GM12878 (cell line): ENCODE results near the gene VRK3. TPM values are rescaled to one million over a fixed set of nuclear protein-coding genes. Genes with fewer than 3 reads are reported as not detected.

Experiments used
- ATAC-seq: fragments of 200-7000 bp; cut with Tn5 transposase; 3 replicates; pipeline ENCODE4 v1.9.1; 2020; ENCODE audit warnings: mild to moderate bottlenecking, moderate library complexity
- BruUV-seq: library from RNA; stranded (reverse); fragments of 400-500 nt; replicated peaks from 2 replicates; lab custom pipeline; 2021; lab: Mats Ljungman, UMichigan
- CTCF ChIA-PET: fragments of 300-600 bp; sonication (Branson Sonifier 250); formaldehyde crosslinking; extraction: SDS; loops from one replicate; lab custom pipeline; 2021; ENCODE audit warnings: inconsistent platforms; lab: Yijun Ruan, JAX
- POLR2A ChIA-PET: fragments of 350-600 bp; formaldehyde crosslinking; extraction: SDS; loops from one replicate; lab custom pipeline; 2021; ENCODE audit warnings: inconsistent platforms; lab: Charles Lee
- RAD21 ChIA-PET: fragments of 300-600 bp; sonication (Branson Sonifier 250); formaldehyde crosslinking; loops from one replicate; lab custom pipeline; 2023; ENCODE audit warnings: antibody characterized with exemption; ENCODE audit not compliant: unreplicated experiment; lab: Charles Lee
- SMC1A ChIA-PET: fragments of 300-600 bp; sonication (Branson Sonifier 250); formaldehyde crosslinking; loops from one replicate; lab custom pipeline; 2023; ENCODE audit not compliant: unreplicated experiment, uncharacterized antibody; lab: Charles Lee
- DNase-seq: peaks from one replicate; pipeline ENCODE4 v3.0.0-alpha.2; 2011; ENCODE audit warnings: low read depth, low spot score
- FAIRE-seq: peaks from 3 replicates; lab custom pipeline; 2011; peaks lifted over from hg19 to GRCh38; lab: Jason Lieb, UNC
- H2AFZ ChIP-seq: 2 replicates; pipeline ENCODE4 v1.6.0; 2011; ENCODE audit warnings: low read depth, low read length, control low read depth; ENCODE audit not compliant: control insufficient read depth
- H3K27ac ChIP-seq: 2 replicates; pipeline ENCODE4 v1.5.1; 2011; ENCODE audit warnings: control low read depth; ENCODE audit not compliant: control insufficient read depth, insufficient read depth
- H3K27me3 ChIP-seq, 2 experiments: replicated peaks in 1 of 2; 2 replicates each; pipeline versions ENCODE4 v1.6.0 to v1.6.1; 2011; ENCODE audit warnings: low read length in 1 of 2; ENCODE audit not compliant: control insufficient read depth in 2 of 2, insufficient read depth in 2 of 2
- H3K36me3 ChIP-seq, 2 experiments: 2 replicates each; pipeline ENCODE4 v1.5.1; 2011; ENCODE audit warnings: low read length in 1 of 2; ENCODE audit not compliant: control insufficient read depth in 2 of 2, insufficient read depth in 2 of 2
- H3K4me1 ChIP-seq: 2 replicates; pipeline ENCODE4 v1.6.1; 2011; ENCODE audit warnings: mild to moderate bottlenecking, low read length, moderate library complexity, mixed read lengths; ENCODE audit not compliant: control insufficient read depth, insufficient read depth
- H3K4me2 ChIP-seq: 2 replicates; pipeline ENCODE4 v1.6.0; 2011; ENCODE audit warnings: control low read depth; ENCODE audit not compliant: control insufficient read depth, insufficient read depth
- H3K4me3 ChIP-seq: fragments of 200-600 bp; sonication (generic); 2 replicates; pipeline ENCODE4 v1.5.1; 2016
- H3K79me2 ChIP-seq: 2 replicates; pipeline ENCODE4 v1.6.0; 2011; ENCODE audit warnings: low read length; ENCODE audit not compliant: control insufficient read depth, insufficient read depth
- H3K9ac ChIP-seq: 2 replicates; pipeline ENCODE4 v1.8.0; 2011; ENCODE audit warnings: low read length, control low read depth, mixed read lengths; ENCODE audit not compliant: control insufficient read depth, insufficient read depth
- H3K9me3 ChIP-seq: replicated peaks from 3 replicates; pipeline ENCODE4 v1.5.1; 2011; ENCODE audit warnings: mild to moderate bottlenecking, low read length; ENCODE audit not compliant: control insufficient read depth, insufficient read depth
- H4K20me1 ChIP-seq: 2 replicates; pipeline ENCODE4 v1.6.0; 2011; ENCODE audit not compliant: control insufficient read depth, insufficient read depth
- BCLAF1 ChIP-seq: fragments of 450-650 bp; IDR thresholded peaks from 2 replicates; pipeline ENCODE4 v1.6.1; 2017; ENCODE audit warnings: antibody characterized with exemption, mild to moderate bottlenecking, moderate library complexity
- CBX5 ChIP-seq: sonication (generic); IDR thresholded peaks from 2 replicates; pipeline ENCODE4 v1.6.1; 2016; ENCODE audit warnings: low read depth, moderate library complexity, mild to moderate bottlenecking, inconsistent platforms
- E2F4 ChIP-seq: IDR thresholded peaks from 2 replicates; pipeline ENCODE4 v1.6.1; 2012; ENCODE audit warnings: low read depth, low read length, improper control_type of control experiment
- GATAD2B ChIP-seq: fragments of 450-650 bp; conservative IDR thresholded peaks from 2 replicates; pipeline ENCODE4 v1.6.1; 2017; ENCODE audit warnings: low read depth, mild to moderate bottlenecking, moderate library complexity
- HDAC2 ChIP-seq: fragments of 200-600 bp; sonication (generic); IDR thresholded peaks from 2 replicates; pipeline ENCODE4 v1.6.1; 2017
- IRF4 ChIP-seq: IDR thresholded peaks from 2 replicates; pipeline ENCODE4 v1.6.1; 2011; ENCODE audit warnings: low read depth, low read length
- MTA2 ChIP-seq: fragments of 450-650 bp; IDR thresholded peaks from 2 replicates; pipeline ENCODE4 v1.6.1; 2016; ENCODE audit warnings: low read depth, mild to moderate bottlenecking, moderate library complexity
- NFXL1 ChIP-seq: fragments of 450-650 bp; IDR thresholded peaks from 2 replicates; pipeline ENCODE4 v1.6.1; 2017; ENCODE audit warnings: antibody characterized with exemption, mild to moderate bottlenecking, borderline replicate concordance
- POU2F2 ChIP-seq: IDR thresholded peaks from 3 replicates; pipeline ENCODE4 v1.6.1; 2011; ENCODE audit warnings: low read depth, mild to moderate bottlenecking, low read length, borderline replicate concordance
- SMC3 ChIP-seq: IDR thresholded peaks from 2 replicates; pipeline ENCODE4 v1.6.1; 2011; ENCODE audit warnings: low read length, improper control_type of control experiment, borderline replicate concordance
- SRF ChIP-seq, 2 experiments: IDR thresholded peaks; 2 replicates each; pipeline ENCODE4 v1.6.1; 2011; ENCODE audit warnings: low read depth in 2 of 2, low read length in 2 of 2, mild to moderate bottlenecking in 1 of 2, moderate library complexity in 1 of 2
- STAT1 ChIP-seq: fragments of 450-650 bp; conservative IDR thresholded peaks from 2 replicates; pipeline ENCODE4 v1.6.1; 2014; ENCODE audit warnings: antibody characterized with exemption, mild to moderate bottlenecking
- ZNF217 ChIP-seq: fragments of 450-650 bp; IDR thresholded peaks from 2 replicates; pipeline ENCODE4 v1.6.1; 2017; ENCODE audit warnings: antibody characterized with exemption, mild to moderate bottlenecking
- WGBS: methylation state at CpG from one replicate; pipeline ENCODE4 v1.1.6; 2016; ENCODE audit warnings: low lambda C conversion rate; ENCODE audit not compliant: insufficient replicate concordance, insufficient coverage; ENCODE audit errors: missing lambda C conversion rate; 5-methylcytosine and 5-hydroxymethylcytosine counted together
- in situ Hi-C: fragments of 300-500 bp; cut with MboI; formaldehyde crosslinking; loops from 9 replicates; pipeline ENCODE4 v1.14.3; 2018; ENCODE audit warnings: mixed read lengths
- intact Hi-C: fragments of 100-400 bp; cut with micrococcal nuclease; formaldehyde crosslinking; loops from one replicate; pipeline ENCODE4 v1.14.2; 2022; ENCODE audit not compliant: unreplicated experiment
- polyA plus RNA-seq, 11 experiments: library from polyadenylated mRNA; depleted of rRNA in 4 of 11; unstranded in 6 of 11; stranded (reverse) in 5 of 11; fragments of >200 nt; fragmentation: Nextera tagmentation in 4 of 11; fragmentation: Illumina TruSeq in 1 of 11; extraction: Ambion mirVana in 4 of 11; extraction: Trizol in 1 of 11; gene quantifications; 1 replicate in 1 of 11; 2 replicates in 10 of 11; pipeline versions ENCODE4 v1.2.1 to v1.2.3, GENCODE V29; 2011 to 2016; ENCODE audit warnings: inconsistent platforms in 2 of 11, missing spikeins in 2 of 11, low read depth in 1 of 11
- total RNA-seq, 4 experiments: library from RNA; depleted of rRNA in 3 of 4; stranded (reverse); fragments of >200 nt in 3 of 4; fragmentation: Illumina TruSeq in 1 of 4; extraction: Trizol in 1 of 4; gene quantifications; 2 replicates each; pipeline versions ENCODE4 v1.2.1 to v1.2.3, GENCODE V29; 2013 to 2021
- TF ChIP-seq, protein P1 (sequence below): fragments of 450-650 bp; IDR thresholded peaks from 2 replicates; pipeline ENCODE4 v1.6.1; 2018; ENCODE audit warnings: mild to moderate bottlenecking, low read depth, moderate library complexity; ENCODE audit not compliant: partially characterized antibody
- TF ChIP-seq, protein P2 (sequence below): fragments of 450-650 bp; IDR thresholded peaks from 2 replicates; pipeline ENCODE4 v1.6.1; 2016; ENCODE audit warnings: mild to moderate bottlenecking, moderate library complexity, borderline replicate concordance

The VRK3 gene
- total and polyA plus RNA-seq, 10 of the 15 experiments (the other 5 are each of a cell fraction or from before 2014, with no cell fraction given), result 17.3 to 61.9 (median 35.5) TPM

GRCh38 chr19:50043967-50044366 is 18.8 kb upstream of the VRK3 start:
- ChIA-PET CTCF (no interaction called here), SMC1A (no interaction called here), POLR2A (no interaction called here), RAD21 (no interaction called here)
- Histone ChIP-seq H3K36me3 (peaks cover 52 to 59% of the 10 kb centered on the region in 2 experiments), H3K4me1 (no peaks in the 10 kb centered on the region), H3K79me2 (no peaks in the 10 kb centered on the region), H2AFZ (no peak overlapping the region), H3K9ac (no peak overlapping the region), H3K4me2 (no peak overlapping the region), H3K4me3 (no peak overlapping the region), H3K27me3 (no peaks in the 10 kb centered on the region), H3K9me3 (peaks cover 34% of the 10 kb centered on the region), H4K20me1 (no peaks in the 10 kb centered on the region), H3K27ac (no peak overlapping the region)
- 93% methylated on average over 2 of the region's 2 CpGs for WGBS
- DNase-seq, result no peak
- in situ Hi-C loops, result no loop called here
- BruUV-seq, result no TSS peak
- intact Hi-C loops, result no loop called here
- ATAC-seq, result no peak
- FAIRE-seq, result no peak
- TF ChIP-seq SRF (IDR thresholded peaks at IDR 0.05; ENCODE audit: low read depth in 2 of 2, low read length in 2 of 2), result no peak
- TF ChIP-seq IRF4, result no peak
- TF ChIP-seq ZNF217, result no peak
- TF ChIP-seq, protein P1, sequence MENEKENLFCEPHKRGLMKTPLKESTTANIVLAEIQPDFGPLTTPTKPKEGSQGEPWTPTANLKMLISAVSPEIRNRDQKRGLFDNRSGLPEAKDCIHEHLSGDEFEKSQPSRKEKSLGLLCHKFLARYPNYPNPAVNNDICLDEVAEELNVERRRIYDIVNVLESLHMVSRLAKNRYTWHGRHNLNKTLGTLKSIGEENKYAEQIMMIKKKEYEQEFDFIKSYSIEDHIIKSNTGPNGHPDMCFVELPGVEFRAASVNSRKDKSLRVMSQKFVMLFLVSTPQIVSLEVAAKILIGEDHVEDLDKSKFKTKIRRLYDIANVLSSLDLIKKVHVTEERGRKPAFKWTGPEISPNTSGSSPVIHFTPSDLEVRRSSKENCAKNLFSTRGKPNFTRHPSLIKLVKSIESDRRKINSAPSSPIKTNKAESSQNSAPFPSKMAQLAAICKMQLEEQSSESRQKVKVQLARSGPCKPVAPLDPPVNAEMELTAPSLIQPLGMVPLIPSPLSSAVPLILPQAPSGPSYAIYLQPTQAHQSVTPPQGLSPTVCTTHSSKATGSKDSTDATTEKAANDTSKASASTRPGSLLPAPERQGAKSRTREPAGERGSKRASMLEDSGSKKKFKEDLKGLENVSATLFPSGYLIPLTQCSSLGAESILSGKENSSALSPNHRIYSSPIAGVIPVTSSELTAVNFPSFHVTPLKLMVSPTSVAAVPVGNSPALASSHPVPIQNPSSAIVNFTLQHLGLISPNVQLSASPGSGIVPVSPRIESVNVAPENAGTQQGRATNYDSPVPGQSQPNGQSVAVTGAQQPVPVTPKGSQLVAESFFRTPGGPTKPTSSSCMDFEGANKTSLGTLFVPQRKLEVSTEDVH, result no peak
- no peak for TF ChIP-seq NFXL1
- TF ChIP-seq HDAC2, result no peak
- TF ChIP-seq, protein P2, sequence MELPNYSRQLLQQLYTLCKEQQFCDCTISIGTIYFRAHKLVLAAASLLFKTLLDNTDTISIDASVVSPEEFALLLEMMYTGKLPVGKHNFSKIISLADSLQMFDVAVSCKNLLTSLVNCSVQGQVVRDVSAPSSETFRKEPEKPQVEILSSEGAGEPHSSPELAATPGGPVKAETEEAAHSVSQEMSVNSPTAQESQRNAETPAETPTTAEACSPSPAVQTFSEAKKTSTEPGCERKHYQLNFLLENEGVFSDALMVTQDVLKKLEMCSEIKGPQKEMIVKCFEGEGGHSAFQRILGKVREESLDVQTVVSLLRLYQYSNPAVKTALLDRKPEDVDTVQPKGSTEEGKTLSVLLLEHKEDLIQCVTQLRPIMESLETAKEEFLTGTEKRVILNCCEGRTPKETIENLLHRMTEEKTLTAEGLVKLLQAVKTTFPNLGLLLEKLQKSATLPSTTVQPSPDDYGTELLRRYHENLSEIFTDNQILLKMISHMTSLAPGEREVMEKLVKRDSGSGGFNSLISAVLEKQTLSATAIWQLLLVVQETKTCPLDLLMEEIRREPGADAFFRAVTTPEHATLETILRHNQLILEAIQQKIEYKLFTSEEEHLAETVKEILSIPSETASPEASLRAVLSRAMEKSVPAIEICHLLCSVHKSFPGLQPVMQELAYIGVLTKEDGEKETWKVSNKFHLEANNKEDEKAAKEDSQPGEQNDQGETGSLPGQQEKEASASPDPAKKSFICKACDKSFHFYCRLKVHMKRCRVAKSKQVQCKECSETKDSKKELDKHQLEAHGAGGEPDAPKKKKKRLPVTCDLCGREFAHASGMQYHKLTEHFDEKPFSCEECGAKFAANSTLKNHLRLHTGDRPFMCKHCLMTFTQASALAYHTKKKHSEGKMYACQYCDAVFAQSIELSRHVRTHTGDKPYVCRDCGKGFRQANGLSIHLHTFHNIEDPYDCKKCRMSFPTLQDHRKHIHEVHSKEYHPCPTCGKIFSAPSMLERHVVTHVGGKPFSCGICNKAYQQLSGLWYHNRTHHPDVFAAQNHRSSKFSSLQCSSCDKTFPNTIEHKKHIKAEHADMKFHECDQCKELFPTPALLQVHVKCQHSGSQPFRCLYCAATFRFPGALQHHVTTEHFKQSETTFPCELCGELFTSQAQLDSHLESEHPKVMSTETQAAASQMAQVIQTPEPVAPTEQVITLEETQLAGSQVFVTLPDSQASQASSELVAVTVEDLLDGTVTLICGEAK, result no peak
- TF ChIP-seq BCLAF1, result no peak
- TF ChIP-seq MTA2, result no peak
- no peak for TF ChIP-seq SMC3
- no peak for TF ChIP-seq GATAD2B
- TF ChIP-seq E2F4, result no peak
- TF ChIP-seq STAT1, result no peak
- TF ChIP-seq POU2F2, result no peak
- TF ChIP-seq CBX5, result no peak
